Measurements from ENCODE around the gene FAM120A. TPM values are rescaled to one million over a fixed set of nuclear protein-coding genes. Genes with fewer than 3 reads are reported as not detected.

The FAM120A gene
- total and polyA plus RNA-seq, 2 donors (not counting 1 experiment from before 2014, with no cell fraction given), result 85.8 to 136 TPM

DNA sequence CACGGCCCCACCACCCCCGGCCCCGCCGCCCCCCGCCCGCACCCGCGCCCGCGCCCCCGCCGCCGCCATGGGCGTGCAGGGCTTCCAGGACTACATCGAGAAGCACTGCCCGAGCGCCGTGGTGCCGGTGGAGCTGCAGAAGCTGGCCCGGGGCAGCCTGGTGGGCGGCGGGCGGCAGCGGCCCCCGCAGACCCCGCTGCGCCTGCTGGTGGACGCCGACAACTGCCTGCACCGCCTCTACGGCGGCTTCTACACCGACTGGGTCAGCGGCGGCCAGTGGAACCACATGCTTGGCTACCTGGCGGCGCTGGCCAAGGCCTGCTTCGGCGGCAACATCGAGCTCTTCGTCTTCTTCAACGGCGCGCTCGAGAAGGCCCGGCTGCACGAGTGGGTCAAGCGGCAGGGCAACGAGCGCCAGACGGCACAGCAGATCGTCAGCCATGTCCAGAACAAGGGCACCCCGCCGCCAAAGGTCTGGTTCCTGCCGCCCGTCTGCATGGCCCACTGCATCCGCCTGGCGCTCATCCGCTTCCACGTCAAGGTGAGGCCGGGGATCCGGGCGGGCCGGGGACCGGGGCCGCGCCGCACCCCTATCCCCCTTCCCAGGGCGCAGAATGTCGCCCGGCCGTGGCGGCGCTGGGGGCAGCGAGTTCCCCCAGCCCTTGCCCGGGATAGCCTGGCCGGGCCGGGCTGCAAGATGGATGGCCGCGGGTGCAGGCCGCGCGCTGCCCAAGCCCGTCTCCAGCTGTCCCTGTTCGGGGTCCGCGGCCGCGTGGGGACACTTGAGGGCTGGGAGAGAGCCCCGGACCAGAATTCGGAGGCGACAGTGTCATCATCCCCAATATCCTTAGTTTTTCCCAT lies 594 bp downstream of the FAM120A start:
- peaks cover 5% of the 10 kb centered on the region for H3K36me3 ChIP-seq (ENCODE audit: control insufficient read depth, insufficient read depth, low read length)

DNA sequence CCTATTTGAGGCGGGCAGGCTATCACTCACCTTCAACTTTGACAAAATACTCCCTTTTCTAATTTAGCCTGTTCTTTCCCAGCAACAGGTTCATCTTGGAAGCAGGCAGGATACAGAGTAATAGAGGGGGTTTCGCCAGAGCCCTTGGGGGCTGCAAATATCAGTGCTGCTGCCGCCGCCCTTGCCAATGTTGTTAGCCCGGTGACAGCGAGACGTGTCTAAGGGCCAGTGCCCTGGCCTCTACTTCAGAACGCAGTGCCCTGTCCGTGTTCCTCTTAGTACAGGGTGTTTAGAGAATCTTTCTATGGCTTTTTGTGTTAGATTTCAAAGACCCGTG lies 1.2 kb downstream of the FAM120A start:
- H3K79me2 ChIP-seq (ENCODE audit: control insufficient read depth, insufficient read depth, low read length), result peaks cover 69% of the 10 kb centered on the region
- H4K20me1 ChIP-seq (ENCODE audit: control insufficient read depth, extremely low read depth, insufficient read depth, low read length), result peaks cover 1% of the 10 kb centered on the region
- no peaks in the 10 kb centered on the region for H3K9me3 ChIP-seq (ENCODE audit: control insufficient read depth, insufficient read depth, low read depth, low read length)
- H3K4me3 ChIP-seq (replicated peaks in 1 of 4; ENCODE audit: control extremely low read depth in 1 of 4, insufficient read depth in 1 of 4, low read depth in 3 of 4, low read length in 4 of 4), result peak overlapping the region; percentile 76 to 95 (median 86)
- H3K36me3 ChIP-seq (ENCODE audit: control insufficient read depth, insufficient read depth, low read length), result peaks cover 3% of the 10 kb centered on the region
- H3K4me2 ChIP-seq (ENCODE audit: extremely low read depth, insufficient read depth, low read length), result peak overlapping the region; percentile 93
- no peaks in the 10 kb centered on the region for H3K27me3 ChIP-seq (ENCODE audit: control insufficient read depth, insufficient read depth, low read length)
- no peak for DNase-seq (ENCODE audit: low read depth in 2 of 2)
- H3K27ac ChIP-seq (ENCODE audit: insufficient read depth, low read length), result peak overlapping the region; percentile 66
- peak overlapping the region; percentile 84 for H3K9ac ChIP-seq (ENCODE audit: insufficient read depth, low read length)
- H2AFZ ChIP-seq (ENCODE audit: low read length), result no peak overlapping the region
- no peak for TF ChIP-seq EZH2 (IDR thresholded peaks at IDR 0.05; ENCODE audit: low read length, missing control alignments)
- TF ChIP-seq, protein P1, sequence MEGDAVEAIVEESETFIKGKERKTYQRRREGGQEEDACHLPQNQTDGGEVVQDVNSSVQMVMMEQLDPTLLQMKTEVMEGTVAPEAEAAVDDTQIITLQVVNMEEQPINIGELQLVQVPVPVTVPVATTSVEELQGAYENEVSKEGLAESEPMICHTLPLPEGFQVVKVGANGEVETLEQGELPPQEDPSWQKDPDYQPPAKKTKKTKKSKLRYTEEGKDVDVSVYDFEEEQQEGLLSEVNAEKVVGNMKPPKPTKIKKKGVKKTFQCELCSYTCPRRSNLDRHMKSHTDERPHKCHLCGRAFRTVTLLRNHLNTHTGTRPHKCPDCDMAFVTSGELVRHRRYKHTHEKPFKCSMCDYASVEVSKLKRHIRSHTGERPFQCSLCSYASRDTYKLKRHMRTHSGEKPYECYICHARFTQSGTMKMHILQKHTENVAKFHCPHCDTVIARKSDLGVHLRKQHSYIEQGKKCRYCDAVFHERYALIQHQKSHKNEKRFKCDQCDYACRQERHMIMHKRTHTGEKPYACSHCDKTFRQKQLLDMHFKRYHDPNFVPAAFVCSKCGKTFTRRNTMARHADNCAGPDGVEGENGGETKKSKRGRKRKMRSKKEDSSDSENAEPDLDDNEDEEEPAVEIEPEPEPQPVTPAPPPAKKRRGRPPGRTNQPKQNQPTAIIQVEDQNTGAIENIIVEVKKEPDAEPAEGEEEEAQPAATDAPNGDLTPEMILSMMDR (conservative IDR thresholded peaks at IDR 0.05 in 1 of 2, IDR thresholded peaks at IDR 0.05 in 1 of 2; ENCODE audit: low read depth in 1 of 2, low read length in 2 of 2), result no peak
- H3K4me1 ChIP-seq (ENCODE audit: control insufficient read depth, extremely low read depth, insufficient read depth, low read length), result peaks cover 8% of the 10 kb centered on the region

More for the DNA sequence above, 594 bp downstream of the FAM120A start:
- peak; percentile 24 to 61 for DNase-seq (ENCODE audit: low read depth in 2 of 2)
- TF ChIP-seq EZH2 (IDR thresholded peaks at IDR 0.05; ENCODE audit: low read length, missing control alignments), result no peak
- TF ChIP-seq, protein P1 (conservative IDR thresholded peaks at IDR 0.05 in 1 of 2, IDR thresholded peaks at IDR 0.05 in 1 of 2; ENCODE audit: low read depth in 1 of 2, low read length in 2 of 2), result no peak
- peak overlapping the region; percentile 76 to 95 (median 86) for H3K4me3 ChIP-seq (replicated peaks in 1 of 4; ENCODE audit: control extremely low read depth in 1 of 4, insufficient read depth in 1 of 4, low read depth in 3 of 4, low read length in 4 of 4)
- H3K4me2 ChIP-seq (ENCODE audit: extremely low read depth, insufficient read depth, low read length), result peak overlapping the region; percentile 93
- H2AFZ ChIP-seq (ENCODE audit: low read length), result peak overlapping the region; percentile 34
- H3K9ac ChIP-seq (ENCODE audit: insufficient read depth, low read length), result peak overlapping the region; percentile 84
- peaks cover 64% of the 10 kb centered on the region for H3K79me2 ChIP-seq (ENCODE audit: control insufficient read depth, insufficient read depth, low read length)
- no peaks in the 10 kb centered on the region for H3K27me3 ChIP-seq (ENCODE audit: control insufficient read depth, insufficient read depth, low read length)
- H3K27ac ChIP-seq (ENCODE audit: insufficient read depth, low read length), result peak overlapping the region; percentile 66
- H3K9me3 ChIP-seq (ENCODE audit: control insufficient read depth, insufficient read depth, low read depth, low read length), result no peaks in the 10 kb centered on the region
- no peaks in the 10 kb centered on the region for H4K20me1 ChIP-seq (ENCODE audit: control insufficient read depth, extremely low read depth, insufficient read depth, low read length)
- H3K4me1 ChIP-seq (ENCODE audit: control insufficient read depth, extremely low read depth, insufficient read depth, low read length), result peaks cover 8% of the 10 kb centered on the region

DNA sequence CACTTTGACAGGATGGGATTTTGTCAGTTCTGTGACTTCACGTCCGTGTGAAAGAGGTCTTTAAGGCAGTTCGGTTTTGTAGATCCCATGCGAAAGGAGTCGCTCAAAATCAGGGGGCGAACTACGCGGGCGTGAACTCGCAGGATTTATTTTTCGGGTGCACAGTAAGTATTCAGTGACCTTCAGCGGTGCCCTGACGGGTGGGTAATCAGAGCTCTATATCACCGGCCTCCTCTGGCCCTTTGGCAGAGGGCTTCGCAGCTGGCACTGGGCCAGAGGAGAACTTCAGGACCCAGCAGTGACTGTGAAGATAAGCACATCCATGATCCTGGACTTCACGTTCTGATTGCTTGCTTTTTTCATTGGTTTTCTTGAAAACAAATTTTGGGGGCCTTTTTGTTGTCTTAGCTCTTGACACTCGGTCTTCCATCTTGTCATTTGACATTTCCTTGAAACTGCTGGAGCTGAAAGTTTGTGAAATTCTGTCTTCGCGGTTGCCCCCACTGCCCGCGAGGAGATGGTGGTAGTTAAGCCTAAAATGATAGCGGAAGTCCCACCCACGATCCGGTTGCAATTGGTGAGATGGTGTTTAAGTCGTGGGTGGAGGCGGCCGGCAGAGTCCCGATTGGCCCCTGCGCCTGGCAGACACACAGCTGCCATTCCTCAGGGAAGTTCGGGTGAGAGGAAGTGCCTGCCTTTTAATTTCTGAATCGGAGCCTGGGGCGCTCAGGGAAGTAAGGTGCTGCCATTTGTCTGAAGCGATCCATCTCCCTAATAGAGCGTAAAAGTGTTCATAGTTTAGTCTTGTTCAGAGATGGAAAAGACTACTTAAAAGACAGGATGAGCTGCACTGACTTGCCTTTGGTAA lies 1.8 kb downstream of the FAM120A start, which contains the start of gene FAM120AOS:
Gene FAM120AOS, minus strand, starts transcription at position 535 of the 868 bp plus-strand sequence. CDS start 872 bp downstream, outside the sequence.
- H3K79me2 ChIP-seq (ENCODE audit: control insufficient read depth, insufficient read depth, low read length), result peaks cover 75% of the 10 kb centered on the region
- H3K27ac ChIP-seq (ENCODE audit: insufficient read depth, low read length), result peak within 1 kb of the TSS; percentile 66
- no peaks in the 10 kb centered on the region for H3K27me3 ChIP-seq (ENCODE audit: control insufficient read depth, insufficient read depth, low read length)
- TF ChIP-seq, protein P1 (conservative IDR thresholded peaks at IDR 0.05 in 1 of 2, IDR thresholded peaks at IDR 0.05 in 1 of 2; ENCODE audit: low read depth in 1 of 2, low read length in 2 of 2), result no peak
- no peak for TF ChIP-seq EZH2 (IDR thresholded peaks at IDR 0.05; ENCODE audit: low read length, missing control alignments)
- peak within 1 kb of the TSS; percentile 76 to 95 (median 86) for H3K4me3 ChIP-seq (replicated peaks in 1 of 4; ENCODE audit: control extremely low read depth in 1 of 4, insufficient read depth in 1 of 4, low read depth in 3 of 4, low read length in 4 of 4)
- peak; percentile 95 to 96 for DNase-seq (ENCODE audit: low read depth in 2 of 2)
- peak within 1 kb of the TSS; percentile 93 for H3K4me2 ChIP-seq (ENCODE audit: extremely low read depth, insufficient read depth, low read length)
- H3K36me3 ChIP-seq (ENCODE audit: control insufficient read depth, insufficient read depth, low read length), result peaks cover under 1% of the 10 kb centered on the region
- no peaks in the 10 kb centered on the region for H3K9me3 ChIP-seq (ENCODE audit: control insufficient read depth, insufficient read depth, low read depth, low read length)
- peaks cover 2% of the 10 kb centered on the region for H4K20me1 ChIP-seq (ENCODE audit: control insufficient read depth, extremely low read depth, insufficient read depth, low read length)
- H3K4me1 ChIP-seq (ENCODE audit: control insufficient read depth, extremely low read depth, insufficient read depth, low read length), result peaks cover 8% of the 10 kb centered on the region
- H2AFZ ChIP-seq (ENCODE audit: low read length), result peak within 1 kb of the TSS; percentile 13
- H3K9ac ChIP-seq (ENCODE audit: insufficient read depth, low read length), result peak within 1 kb of the TSS; percentile 84

Data from fibroblast of lung (primary cell).